Endometrium (tissue), 2 donors: ENCODE data around the gene CPN2.

Experiments
- FAIRE-seq: peaks from 2 replicates; lab custom pipeline; 2012; peaks lifted over from hg19 to GRCh38; lab: Jason Lieb, UNC
- donor health status: control.
- donor health status: control.

Gene CPN2, protein sequence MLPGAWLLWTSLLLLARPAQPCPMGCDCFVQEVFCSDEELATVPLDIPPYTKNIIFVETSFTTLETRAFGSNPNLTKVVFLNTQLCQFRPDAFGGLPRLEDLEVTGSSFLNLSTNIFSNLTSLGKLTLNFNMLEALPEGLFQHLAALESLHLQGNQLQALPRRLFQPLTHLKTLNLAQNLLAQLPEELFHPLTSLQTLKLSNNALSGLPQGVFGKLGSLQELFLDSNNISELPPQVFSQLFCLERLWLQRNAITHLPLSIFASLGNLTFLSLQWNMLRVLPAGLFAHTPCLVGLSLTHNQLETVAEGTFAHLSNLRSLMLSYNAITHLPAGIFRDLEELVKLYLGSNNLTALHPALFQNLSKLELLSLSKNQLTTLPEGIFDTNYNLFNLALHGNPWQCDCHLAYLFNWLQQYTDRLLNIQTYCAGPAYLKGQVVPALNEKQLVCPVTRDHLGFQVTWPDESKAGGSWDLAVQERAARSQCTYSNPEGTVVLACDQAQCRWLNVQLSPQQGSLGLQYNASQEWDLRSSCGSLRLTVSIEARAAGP

DNA sequence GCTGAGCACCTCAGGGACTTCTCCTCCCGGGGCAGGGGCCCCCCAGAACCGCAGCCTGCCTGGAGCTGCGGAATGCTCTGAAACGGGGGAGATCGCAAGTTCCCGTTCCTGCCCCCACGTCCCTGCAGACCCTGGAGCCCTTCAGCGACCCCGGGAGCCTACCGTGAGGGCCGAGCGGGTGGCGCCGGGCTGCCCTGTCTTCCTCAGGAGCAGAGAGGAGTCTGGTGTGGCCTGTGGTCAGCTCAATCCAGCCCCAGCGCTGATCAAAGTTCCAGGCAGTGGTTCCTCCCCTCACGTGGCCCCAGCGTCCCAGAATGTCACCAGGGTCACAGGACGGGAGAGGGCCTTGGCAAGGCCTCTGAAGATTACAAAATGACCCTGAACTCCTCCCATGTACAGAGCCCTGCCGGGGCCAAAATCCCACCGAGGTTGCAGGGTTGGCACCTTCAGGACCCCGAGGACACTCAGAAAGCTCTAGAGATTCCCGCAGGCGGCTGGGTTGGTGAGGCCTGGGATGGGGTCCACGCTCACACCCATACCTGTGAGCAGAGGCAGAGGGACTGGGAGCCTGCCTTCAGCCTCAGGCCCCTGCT is at the start of gene CPN2:
Gene CPN2 (minus strand): TSS at position 249 of the 593 bp plus-strand sequence. CDS start 8,626 bp downstream, outside the sequence.
- FAIRE-seq = no peak

- FAIRE-seq = no peak
These were observed 48.8 kb upstream of the CPN2 start for GRCh38 chr3:194399874-194400411.

DNA sequence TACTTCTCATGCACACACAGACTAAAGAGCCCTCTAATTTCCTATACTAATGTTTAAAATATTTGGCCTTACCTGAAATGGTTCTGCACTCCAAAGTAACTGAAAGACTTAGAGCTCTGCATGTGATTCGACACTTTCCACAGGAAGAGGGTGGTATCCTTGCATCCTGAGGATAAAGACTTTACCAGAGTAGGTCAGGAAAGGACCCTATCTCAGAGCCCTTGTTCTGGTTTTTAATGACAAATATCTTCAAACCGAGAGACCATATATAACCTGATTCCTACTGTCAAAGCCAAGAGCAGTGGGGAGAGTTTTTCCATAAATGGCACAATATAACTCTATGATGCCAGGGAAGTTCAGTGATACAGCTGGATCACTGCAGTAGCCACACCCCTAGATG is 48.0 kb upstream of the CPN2 start, which contains the start of gene GP5:
Gene GP5 (minus strand): TSS at position 101 of the 400 bp plus-strand sequence. CDS start 984 bp downstream, outside the sequence.
- FAIRE-seq = no peak

DNA sequence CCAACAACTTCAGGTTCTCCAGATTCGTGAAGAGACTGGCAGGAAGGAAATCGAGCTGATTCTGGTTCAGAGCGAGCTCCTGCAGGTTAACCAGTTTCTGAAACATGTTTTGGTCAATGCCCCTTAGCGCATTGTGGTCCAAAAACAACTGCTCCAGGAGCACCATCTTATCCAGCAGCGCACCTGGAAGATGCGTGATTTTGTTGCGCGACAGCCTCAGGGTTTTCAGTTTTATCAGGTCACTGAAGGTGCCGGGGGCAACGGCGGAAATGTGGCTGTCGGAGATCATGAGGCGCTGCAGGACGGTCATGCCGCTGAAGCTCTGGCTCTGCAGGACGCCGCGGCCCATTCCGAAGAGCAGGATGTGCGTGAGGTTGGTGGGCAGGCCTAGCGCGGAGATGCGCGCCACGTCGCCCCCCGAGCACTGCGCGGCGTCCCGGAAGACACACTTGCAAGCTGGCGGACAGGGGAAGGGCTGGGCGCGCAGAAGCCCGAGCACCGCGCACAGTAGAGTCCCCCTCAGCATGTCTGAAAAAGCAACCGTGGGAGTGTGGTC is 46.7 kb upstream of the CPN2 start:
- no peak for FAIRE-seq

DNA sequence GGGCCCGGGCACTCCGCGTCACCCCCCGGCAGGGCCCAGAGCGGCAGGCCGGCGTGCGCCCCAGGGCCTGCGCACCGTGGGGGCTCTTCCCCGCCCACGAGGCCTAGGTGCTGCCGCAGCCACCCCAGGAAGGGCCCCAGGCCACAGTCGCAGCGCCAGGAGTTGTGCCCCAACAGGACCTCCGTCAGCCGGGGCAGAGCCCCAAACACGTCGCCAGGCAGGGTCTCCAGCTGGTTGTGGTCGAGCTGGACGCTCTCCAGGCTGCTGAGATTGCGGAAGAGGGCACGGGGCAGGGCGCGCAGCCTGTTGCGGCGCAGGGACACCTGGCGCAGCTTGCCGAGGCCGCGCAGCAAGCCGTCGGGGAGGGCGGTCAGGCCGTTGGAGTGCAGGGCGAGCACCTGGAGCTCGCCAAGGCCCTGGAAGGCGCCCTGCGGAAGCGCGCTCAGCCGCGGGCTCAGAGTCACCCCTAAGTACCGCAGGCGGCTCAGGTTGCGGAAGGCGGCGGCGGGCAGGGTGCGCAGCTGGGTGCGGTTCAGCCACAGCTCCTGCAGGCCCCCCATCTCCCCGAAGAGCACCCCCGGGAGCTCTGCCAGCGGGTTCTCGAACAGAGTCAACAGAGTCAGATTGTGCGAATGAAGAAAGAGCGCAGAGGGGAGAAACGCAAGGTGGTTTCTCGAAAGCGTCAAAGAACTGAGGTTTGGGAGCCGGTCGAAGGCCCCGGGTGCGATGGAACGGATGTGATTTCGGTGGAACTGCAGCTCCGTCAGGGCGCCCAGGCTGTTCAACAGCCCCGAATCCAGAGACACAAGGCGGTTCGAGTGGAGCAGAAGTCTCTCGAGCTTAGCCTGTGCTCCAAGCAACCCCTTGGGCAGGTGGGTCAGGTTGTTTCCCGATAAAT is 46.0 kb upstream of the CPN2 start:
- FAIRE-seq = no peak

DNA sequence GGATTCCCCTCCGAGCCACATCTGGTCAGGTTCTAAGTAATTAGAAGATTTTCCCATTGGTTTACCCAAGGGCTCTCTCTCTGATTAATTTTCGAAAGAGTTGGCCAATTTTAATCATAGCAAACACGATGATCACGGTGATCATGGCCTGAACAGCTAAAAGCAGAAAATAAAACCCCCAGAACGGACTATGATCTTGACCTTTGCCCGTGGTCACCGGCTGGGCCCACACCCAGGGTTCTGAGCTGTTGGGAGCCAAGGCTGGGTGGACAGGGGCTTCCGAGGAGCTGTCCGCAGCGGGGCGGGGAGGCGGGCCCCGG is 45.4 kb upstream of the CPN2 start:
- no peak for FAIRE-seq

DNA sequence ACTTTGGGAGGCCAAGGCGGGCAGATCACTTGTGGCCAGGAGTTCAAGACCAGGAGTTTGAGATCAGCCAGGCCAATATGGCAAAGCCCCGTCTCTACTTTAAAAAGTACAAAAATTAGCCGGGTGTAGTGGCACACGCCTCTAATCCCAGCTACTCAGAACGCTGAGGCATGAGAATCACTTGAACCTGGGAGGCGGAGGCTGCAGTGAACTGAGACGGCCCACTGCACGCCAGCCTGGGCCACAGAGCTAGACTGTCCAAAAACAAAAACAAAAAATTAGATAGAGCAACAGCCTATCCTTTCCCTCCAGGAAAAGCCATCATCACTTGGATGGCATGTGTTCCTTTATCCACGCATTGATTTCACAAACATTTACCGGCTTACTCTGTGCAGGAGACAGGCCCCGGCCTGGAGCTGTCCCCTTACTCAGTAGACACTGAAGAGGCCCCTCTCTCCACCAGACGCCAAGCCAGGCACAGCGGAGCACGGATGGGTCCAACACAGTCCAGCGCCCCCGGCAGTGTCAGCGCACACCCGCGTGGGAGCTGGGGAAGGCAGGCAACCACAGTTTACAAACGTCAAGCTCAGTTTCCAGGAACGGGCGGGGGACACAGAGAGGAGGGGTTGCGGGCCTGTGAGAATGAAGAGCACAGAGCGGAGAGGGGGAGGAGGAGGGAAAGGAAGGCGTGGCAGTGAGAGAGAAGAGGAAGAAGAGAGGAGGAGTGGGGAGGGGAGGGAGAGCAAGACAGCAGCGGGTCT is 44.8 kb upstream of the CPN2 start:
- FAIRE-seq = no peak

DNA sequence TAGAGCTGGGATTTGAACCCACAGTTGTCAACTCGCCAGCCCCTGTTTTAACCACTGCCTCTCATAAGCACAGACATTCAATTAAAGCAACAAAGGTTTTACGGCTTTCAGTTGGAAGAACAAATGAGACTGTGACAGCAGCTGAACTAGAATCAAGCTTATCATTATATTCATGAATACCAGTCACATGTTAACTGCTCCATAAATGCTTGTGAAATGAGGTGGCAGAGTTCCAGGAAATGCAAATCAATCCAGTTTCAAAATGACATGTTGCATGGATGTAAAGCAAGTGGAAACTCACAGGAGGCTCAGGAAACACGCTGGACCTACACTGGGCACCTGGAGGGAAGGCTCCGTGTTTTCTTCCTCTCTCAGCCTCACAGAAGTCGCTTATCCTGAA is 44.1 kb upstream of the CPN2 start:
- no peak for FAIRE-seq

DNA sequence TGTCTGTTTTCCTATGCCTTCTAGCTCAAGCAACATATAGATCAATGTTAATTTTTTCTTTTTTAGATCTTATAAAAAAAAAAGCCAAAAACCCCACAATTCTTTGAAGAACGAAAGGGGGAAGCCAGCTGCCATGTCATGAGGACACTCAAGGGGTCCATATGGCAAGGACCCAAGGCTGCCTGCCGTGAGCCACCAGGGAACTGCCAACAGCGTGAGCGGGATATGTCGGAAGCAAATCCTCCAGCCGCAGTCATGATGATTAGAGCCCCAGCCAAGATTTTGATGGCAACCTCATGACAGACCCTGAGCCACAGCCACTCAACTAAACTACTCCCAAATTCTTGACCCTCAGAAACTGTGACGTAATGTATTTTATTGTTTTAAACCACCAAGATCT is 41.4 kb upstream of the CPN2 start:
- FAIRE-seq = no peak

DNA sequence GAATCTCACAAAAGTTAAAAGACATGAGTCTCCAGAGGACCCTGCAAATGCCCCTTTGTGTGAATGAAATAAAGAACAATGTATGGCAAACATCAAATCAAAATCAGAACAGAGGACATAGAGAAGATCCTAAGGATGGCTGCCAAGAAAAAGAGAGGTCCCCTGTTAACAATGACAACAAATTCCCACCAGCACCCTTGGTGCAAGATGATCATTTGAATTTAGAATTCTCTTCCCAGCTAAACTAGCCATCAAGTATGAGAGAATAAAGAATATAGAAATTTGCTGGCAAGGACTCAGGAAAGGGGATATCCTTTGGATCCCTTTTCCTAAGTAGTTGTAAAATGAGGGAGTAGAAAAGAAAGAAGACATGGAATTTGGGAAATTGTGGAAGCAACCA is 39.7 kb upstream of the CPN2 start:
- FAIRE-seq = no peak

DNA sequence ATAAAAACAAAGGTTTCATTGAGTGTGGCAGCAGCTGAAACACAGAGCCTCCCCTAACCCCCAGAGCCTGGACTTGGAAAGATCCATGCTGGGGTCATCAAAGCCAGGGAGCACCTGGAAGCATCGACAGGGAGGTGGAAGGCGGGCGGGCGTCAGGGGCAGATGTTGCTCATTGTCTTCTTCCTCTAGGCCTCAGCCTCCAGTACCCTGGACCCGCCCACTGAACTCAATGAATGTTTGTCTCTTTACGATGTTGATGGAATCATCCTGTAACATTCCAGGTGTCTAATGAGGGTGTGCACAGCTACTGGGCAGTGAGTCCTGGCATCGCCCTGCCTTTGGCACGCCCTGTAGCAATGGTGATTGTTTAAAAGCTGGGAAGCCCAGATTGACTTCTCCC is 38.1 kb upstream of the CPN2 start:
- no peak for FAIRE-seq

DNA sequence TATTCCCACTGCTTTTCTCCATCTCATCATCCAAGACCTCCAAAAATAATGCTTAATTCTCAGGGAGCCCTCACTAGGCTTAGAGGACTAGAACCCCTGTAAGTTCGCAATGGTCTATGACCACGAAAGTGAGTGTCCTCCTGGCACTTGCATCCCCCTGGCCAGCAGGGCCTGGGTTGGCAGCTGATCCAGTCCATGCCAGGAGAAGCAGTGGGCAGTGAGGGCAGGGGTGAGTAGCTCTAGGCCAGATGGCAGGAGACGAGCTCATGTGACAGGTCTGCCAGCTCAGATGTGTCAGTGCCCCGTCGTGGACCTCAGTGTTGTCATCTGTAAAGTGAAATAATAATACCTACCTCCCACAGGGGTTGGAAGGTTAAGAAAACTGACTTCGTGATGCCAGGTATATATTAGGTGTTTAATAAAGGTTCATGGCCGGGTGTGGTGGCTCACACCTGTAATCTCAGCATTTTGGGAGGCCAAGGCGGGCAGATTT is 36.8 kb upstream of the CPN2 start:
- no peak for FAIRE-seq

GRCh38 chr3:194387276-194387675 is 36.1 kb upstream of the CPN2 start:
- FAIRE-seq = no peak

GRCh38 chr3:194386648-194387047 is 35.5 kb upstream of the CPN2 start:
- no peak for FAIRE-seq

DNA sequence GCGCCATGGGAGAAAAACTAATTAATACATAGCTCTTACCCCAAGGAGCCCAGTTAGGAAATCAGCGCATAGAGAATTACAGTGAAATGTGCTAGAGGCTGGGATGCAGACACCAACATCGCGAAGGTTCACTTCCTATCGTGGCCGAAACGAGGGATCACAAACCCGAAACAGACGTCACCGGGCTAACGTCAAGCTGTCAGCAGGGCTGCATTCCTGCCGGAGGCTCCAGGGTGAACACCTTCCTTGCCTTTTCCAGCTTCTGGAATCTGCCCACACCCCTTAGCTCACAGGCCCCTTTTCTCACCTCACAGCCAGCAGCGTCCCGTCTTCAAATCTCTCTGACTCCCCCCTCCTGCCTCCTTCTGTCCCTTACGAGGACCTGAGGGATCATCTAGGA is 34.9 kb upstream of the CPN2 start:
- FAIRE-seq = no peak

DNA sequence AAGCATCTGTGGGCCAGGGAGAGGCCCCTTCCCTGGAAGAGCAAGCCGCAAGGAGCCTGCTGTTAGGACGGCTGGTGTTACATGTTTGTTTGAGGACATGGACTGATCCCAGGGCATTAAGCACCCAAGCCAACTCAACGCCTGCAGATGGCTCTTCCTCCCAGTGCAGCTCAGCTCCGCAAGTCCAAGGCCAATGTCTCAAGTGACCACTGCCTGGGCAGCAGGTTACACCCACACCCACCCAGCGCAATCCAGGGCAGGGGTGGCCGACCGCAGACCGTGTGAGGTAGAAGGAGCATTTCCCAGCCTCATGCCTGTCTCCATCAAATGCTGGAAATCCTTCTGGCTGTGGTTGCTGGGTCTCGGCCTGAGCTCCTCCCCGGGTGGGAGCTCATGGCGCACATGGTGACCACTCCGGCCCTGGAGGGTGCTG is 33.5 kb upstream of the CPN2 start:
- no peak for FAIRE-seq

GRCh38 chr3:194384156-194384555 is 33.0 kb upstream of the CPN2 start:
- FAIRE-seq = no peak

DNA sequence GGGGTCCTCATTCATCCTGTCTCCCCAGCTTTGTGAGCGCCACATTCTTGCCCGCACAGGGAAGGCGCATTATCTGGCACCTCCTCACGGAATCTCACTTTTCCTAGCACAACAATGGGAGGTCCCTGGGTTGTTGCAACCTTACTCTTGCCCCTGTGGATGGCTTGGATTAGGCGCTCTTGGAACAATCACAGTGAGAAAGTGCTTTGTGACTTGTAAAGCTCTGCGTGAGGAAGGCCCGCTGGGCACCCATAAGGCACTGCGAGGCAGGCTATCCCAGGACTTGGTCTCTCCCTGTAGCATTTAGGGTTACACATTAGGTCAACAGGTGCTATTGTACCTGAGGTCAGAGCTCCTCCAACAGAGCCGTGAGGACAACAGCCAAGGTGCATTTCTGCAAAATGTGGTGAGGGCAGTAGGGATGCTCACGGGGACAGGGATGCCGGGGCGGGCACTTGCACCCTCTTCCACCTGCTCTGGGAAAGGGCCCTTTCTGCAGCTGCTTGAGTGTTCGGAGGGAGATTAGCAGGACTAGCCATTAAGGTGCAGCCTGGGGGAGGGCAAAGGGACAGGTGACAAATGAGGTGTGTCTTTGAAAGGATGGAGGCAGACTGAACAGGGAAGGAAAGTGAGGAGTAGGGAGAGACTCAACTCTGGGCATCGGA is 32.3 kb upstream of the CPN2 start:
- no peak for FAIRE-seq

DNA sequence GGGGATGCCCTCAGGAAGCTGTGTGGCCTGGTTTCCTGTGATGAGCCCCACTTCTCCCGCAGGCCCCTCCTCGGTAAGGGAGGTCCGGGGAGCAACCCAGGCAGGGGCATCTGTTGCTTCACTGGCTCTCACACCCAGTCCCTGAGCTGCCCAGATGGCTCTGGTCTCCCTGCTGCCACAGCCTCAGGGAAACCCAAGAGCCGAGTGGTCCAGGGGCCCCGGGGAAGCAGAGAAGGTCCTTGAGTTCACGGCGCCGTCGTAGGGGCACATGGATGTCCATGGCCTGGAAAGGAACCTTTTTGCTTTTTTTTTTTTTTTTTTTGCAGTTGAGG is 31.7 kb upstream of the CPN2 start:
- no peak for FAIRE-seq

DNA sequence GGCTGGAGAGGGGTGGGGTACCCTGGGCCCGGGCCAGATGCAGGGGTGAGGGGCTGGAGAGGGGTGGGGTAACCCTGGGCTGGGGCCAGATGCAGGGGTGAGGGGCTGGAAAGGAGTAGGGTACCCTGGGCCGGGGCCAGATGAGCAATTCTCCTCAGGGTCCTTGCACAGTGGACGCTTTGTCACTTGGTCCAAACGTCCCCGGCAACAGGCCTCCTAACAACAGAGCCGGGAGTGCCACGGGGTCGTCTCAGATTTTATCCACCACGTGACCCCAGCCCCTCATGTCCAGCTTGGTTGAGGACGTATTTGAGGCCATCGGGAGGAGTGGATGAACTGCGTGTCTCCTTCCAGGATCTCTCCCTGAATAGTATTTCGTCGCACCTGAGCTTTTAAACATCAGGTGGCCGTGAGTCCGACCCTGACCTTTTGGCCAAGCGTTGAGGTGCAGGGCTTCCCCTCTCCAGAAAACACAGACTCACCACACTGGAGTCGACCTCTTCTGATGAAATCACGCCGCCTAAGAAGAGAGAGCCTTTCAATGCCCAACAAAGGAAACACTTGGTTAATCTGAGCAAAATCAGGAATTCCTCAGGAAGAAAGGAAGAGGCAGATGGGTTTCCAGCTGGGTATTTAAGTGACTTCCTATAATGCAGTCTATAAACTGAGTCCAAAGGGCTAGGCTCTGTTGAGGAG is 31.2 kb upstream of the CPN2 start:
- no peak for FAIRE-seq
